Measurements from ENCODE around the gene SGCD.

Gene SGCD

GRCh38 chr5:156589104-156589945 is 262.4 kb downstream of the SGCD start:
- no peak for DNase-seq (ENCODE audit: low read depth)
- TF ChIP-seq CTCF (IDR thresholded peaks at IDR 0.05; ENCODE audit: insufficient read depth, low read depth, low read length, missing control alignments): no peak
- no peak overlapping the region for H3K4me3 ChIP-seq (ENCODE audit: low read length)

GRCh38 chr5:156589946-156590216 is 262.9 kb downstream of the SGCD start:
- DNase-seq (ENCODE audit: low read depth): no peak
- H3K4me3 ChIP-seq (ENCODE audit: low read length): no peak overlapping the region
- TF ChIP-seq CTCF (IDR thresholded peaks at IDR 0.05; ENCODE audit: insufficient read depth, low read depth, low read length, missing control alignments): no peak

GRCh38 chr5:156590978-156591377 is 264.0 kb downstream of the SGCD start:
- TF ChIP-seq CTCF (IDR thresholded peaks at IDR 0.05; ENCODE audit: insufficient read depth, low read depth, low read length, missing control alignments): no peak
- H3K4me3 ChIP-seq (ENCODE audit: low read length): no peak overlapping the region

GRCh38 chr5:156591631-156592030 is 264.7 kb downstream of the SGCD start:
- TF ChIP-seq CTCF (IDR thresholded peaks at IDR 0.05; ENCODE audit: insufficient read depth, low read depth, low read length, missing control alignments): no peak
- no peak overlapping the region for H3K4me3 ChIP-seq (ENCODE audit: low read length)
- DNase-seq (ENCODE audit: low read depth): no peak

More at GRCh38 chr5:156590978-156591377, 264.0 kb downstream of the SGCD start:
- DNase-seq (ENCODE audit: low read depth): no peak

- H3K4me3 ChIP-seq (ENCODE audit: low read length): no peak overlapping the region
- no peak for DNase-seq (ENCODE audit: low read depth)
- no peak for TF ChIP-seq CTCF (IDR thresholded peaks at IDR 0.05; ENCODE audit: insufficient read depth, low read depth, low read length, missing control alignments)
Measured at GRCh38 chr5:156593546-156593945, 266.6 kb downstream of the SGCD start.

- DNase-seq (ENCODE audit: low read depth): no peak
- no peak overlapping the region for H3K4me3 ChIP-seq (ENCODE audit: low read length)
- no peak for TF ChIP-seq CTCF (IDR thresholded peaks at IDR 0.05; ENCODE audit: insufficient read depth, low read depth, low read length, missing control alignments)
Measured at GRCh38 chr5:156594406-156594805, 267.4 kb downstream of the SGCD start.

All from epithelial cell of esophagus (primary cell).